GM12873 (cell line): Measurements from ENCODE around the gene IMMP2L.

ENCODE experiments used
- TF ChIP-seq, protein P1 (sequence below): IDR thresholded peaks from 2 replicates; pipeline ENCODE4 v1.5.1; 2012; ENCODE audit warnings: low read depth, mild to moderate bottlenecking, moderate library complexity, low read length, control low read depth; ENCODE audit not compliant: insufficient read depth; ENCODE audit errors: missing control alignments

The IMMP2L gene

DNA sequence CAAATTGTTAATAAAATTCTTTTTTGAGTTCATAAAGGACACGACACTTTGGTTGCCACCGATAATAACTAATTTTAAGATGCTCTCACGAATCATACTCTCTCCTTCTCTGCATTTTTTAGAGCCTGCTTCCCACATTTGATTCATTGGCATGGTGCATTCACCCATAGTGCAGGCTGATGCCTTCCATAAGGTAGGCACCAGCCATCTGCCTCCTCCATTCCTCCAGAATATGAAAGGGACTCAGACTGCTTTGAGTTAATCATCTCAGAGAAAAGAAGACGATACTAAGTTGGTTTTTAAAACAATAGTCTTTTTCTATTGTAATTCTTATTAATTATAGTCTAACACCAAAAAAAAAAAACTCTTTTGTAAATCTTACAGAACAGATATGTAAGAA lies 505.2 kb downstream of the IMMP2L start:
- TF ChIP-seq, protein P1, sequence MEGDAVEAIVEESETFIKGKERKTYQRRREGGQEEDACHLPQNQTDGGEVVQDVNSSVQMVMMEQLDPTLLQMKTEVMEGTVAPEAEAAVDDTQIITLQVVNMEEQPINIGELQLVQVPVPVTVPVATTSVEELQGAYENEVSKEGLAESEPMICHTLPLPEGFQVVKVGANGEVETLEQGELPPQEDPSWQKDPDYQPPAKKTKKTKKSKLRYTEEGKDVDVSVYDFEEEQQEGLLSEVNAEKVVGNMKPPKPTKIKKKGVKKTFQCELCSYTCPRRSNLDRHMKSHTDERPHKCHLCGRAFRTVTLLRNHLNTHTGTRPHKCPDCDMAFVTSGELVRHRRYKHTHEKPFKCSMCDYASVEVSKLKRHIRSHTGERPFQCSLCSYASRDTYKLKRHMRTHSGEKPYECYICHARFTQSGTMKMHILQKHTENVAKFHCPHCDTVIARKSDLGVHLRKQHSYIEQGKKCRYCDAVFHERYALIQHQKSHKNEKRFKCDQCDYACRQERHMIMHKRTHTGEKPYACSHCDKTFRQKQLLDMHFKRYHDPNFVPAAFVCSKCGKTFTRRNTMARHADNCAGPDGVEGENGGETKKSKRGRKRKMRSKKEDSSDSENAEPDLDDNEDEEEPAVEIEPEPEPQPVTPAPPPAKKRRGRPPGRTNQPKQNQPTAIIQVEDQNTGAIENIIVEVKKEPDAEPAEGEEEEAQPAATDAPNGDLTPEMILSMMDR, result no peak

DNA sequence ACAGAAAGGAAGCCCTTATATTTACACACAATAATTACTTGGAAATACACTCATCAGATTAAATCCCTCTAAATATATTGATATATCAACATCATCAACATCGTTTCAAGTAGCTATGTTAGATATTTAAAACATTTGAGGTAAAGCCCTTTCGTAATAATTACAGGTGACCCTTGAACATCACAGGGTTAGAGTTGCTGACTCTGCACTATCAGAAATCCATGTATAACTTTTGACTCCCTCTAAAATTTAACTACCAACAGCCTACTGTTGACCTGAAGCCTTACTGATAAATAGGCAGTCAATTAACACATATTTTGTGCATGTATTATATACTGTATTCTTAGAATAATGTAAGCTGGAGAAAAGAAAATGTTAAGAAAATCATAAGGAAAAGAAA lies 505.9 kb downstream of the IMMP2L start:
- TF ChIP-seq, protein P1, result no peak

DNA sequence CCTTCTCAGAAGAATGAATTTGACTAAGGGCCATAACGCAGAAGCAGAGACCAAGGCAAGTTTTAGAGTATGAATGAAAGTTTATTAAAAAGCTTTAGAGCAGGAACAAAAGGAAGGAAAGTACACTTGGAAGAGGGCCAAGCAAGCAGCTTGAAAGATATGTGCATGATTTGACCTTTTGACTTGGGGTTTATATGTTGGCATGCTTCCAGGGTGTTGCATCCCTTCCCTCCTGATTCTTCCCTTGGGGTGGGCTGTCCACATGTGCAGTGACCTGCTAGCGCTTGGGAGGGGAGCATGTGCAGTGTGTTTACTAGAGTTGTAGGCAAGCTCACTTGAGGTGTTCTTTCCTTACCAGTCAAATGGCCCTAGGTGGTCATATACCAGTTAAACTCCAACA lies 509.3 kb downstream of the IMMP2L start:
- TF ChIP-seq, protein P1, result no peak

DNA sequence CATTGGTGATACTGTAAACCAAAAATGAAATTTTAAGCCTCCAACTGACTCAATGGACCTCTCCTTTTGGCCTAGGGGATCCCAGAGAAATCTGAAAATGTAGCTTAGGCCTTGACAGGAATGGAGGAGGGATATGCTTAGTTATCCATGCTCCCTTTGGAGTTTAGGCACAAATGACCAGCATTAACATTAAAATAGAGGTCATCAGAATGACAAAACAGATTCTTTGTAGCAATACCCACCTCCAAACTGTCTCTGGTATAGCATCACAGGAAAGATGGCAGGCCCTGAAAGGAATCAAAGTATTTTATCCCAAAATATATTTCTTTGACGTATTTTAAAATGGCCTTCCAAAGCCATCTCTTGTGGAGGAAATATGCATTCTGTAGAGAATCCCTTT lies 510.5 kb downstream of the IMMP2L start:
- TF ChIP-seq, protein P1, result no peak

DNA sequence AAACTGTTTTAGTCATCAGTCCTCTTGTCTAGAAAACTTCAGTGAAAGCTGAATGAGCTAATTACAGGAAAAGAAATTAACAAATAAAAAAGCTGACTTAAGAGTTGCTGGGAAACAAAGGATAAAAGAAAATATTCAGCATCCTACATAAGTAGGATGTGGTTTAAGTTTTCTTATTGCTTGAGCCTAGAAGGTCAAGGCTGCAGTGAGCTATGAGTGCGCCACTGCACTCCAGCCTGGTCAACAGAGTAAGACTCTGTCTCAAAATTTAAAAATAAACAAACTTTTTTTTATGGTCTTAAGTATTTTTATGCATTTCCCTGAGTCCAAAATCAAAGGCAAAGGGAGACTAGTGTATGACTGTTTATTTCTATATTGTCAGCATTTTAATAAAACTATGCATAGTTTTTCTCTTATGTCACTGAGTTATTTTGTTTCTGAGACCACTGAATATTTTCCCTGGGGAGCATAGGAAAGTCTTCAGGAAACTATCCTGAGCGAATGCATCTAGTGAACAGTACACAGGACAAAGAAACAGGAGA lies 511.3 kb downstream of the IMMP2L start:
- TF ChIP-seq, protein P1, result no peak

DNA sequence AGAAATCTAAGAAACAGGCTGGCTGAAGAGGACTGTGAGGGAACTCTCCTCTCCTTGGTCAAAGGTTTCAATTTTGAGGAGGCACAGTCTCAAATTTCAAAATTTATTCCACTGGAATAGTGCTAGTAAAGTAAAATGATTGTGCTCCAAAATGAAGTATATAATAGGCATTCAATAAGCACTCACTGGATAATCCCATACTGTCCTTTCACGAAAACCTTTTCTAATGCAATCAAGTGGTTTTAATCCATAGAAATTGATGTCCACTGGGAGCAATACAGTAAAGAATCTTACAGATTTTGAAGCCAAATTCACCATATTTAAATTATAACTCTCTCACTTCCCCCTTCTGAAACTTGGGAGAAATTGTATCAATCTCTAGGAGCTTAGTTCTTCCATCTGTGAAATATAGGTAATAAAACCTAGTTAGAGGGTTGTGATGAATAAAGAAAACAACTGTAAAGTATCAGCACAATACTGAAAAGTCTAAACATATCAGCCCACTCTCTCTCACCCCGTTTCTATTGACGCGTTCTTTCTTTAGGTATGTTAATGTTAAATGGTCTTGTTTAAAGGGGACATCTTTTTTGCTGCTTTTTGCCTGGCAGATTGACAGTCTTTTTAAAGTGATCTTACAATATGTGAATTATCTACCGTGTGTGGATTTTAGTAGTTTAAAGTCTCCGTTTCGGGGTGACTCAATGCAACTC lies 512.2 kb downstream of the IMMP2L start:
- TF ChIP-seq, protein P1, result no peak

DNA sequence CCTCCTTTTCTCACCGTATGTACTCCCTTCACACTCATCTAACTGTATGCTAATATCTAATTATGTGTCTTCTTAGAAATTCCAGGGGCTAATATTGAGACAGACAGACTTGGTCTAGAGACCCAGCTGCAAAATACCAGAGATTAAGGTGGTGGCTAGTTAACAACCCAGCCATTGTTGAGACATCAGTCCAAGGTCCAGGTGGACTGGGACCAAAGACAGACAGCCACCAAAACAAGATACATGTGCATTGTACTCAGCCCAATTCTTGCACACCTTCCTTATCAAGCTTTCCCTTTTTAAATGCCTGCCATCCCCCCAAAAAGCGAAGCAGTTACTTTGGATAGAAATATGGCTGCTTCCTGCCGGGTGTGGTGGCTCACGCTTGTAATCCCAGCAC lies 514.7 kb downstream of the IMMP2L start:
- TF ChIP-seq, protein P1, result no peak
